HFFc6 (cell line): ENCODE results near the gene FEV. TPM values are rescaled to one million over a fixed set of nuclear protein-coding genes. Genes with fewer than 3 reads are reported as not detected.

Source experiments
- DNase-seq: peaks from one replicate; pipeline ENCODE4 v3.0.0-alpha.2; 2018
- H3K27ac Mint-ChIP-seq: 2 replicates; pipeline ENCODE4 v1.8.0; 2020; ENCODE audit warnings: mild to moderate bottlenecking, mixed read lengths
- H3K27me3 Mint-ChIP-seq: 2 replicates; pipeline ENCODE4 v1.8.0; 2021; ENCODE audit warnings: mild to moderate bottlenecking, moderate library complexity, mixed read lengths; ENCODE audit not compliant: insufficient read depth
- H3K36me3 Mint-ChIP-seq: 2 replicates; pipeline ENCODE4 v1.8.0; 2021; ENCODE audit warnings: low read depth, mixed read lengths
- H3K4me1 Mint-ChIP-seq: 2 replicates; pipeline ENCODE4 v1.8.0; 2020; ENCODE audit warnings: low read depth, mixed read lengths
- H3K4me3 Mint-ChIP-seq: 2 replicates; pipeline ENCODE4 v1.8.0; 2020; ENCODE audit warnings: mild to moderate bottlenecking, moderate library complexity, mixed read lengths
- H3K9me3 Mint-ChIP-seq: 2 replicates; pipeline ENCODE4 v1.8.0; 2020; ENCODE audit warnings: mild to moderate bottlenecking, mixed read lengths
- CTCF ChIP-seq: fragments of 200-600 bp; sonication (generic); IDR thresholded peaks from 2 replicates; pipeline ENCODE4 v1.5.0; 2021; ENCODE audit warnings: antibody characterized with exemption, mild to moderate bottlenecking
- total RNA-seq, 6 experiments: library from RNA; stranded (reverse); fragmentation: NEBNext Ultra II Directional; extraction: Animal tissue kit (Norgen Biotek cat#: 25700); gene quantifications; 2 replicates in 1 of 6; 3 replicates in 5 of 6; pipeline ENCODE4 v1.2.3, GENCODE V29; 2021

FEV gene
- total RNA-seq, 6 experiments from 2014 or later, result not detected

- DNase-seq, result no peak
- Mint-ChIP-seq H3K27me3 (peaks cover 61% of the 10 kb centered on the region), H3K9me3 (no peaks in the 10 kb centered on the region), H3K4me1 (no peaks in the 10 kb centered on the region), H3K4me3 (no peak overlapping the region), H3K27ac (no peak overlapping the region), H3K36me3 (no peaks in the 10 kb centered on the region)
- TF ChIP-seq CTCF, result peak; percentile 55; the same call in 1 of the 2 replicates
These were observed 17.6 kb upstream of the FEV start for GRCh38 chr2:219002395-219003266.

GRCh38 chr2:219001577-219002394, 16.8 kb upstream of the FEV start:
- H3K4me1 Mint-ChIP-seq, result no peaks in the 10 kb centered on the region
- no peak overlapping the region for H3K4me3 Mint-ChIP-seq
- no peaks in the 10 kb centered on the region for H3K9me3 Mint-ChIP-seq
- no peak for TF ChIP-seq CTCF
- H3K27ac Mint-ChIP-seq, result no peak overlapping the region
- no peak for DNase-seq
- peaks cover 60% of the 10 kb centered on the region for H3K27me3 Mint-ChIP-seq
- no peaks in the 10 kb centered on the region for H3K36me3 Mint-ChIP-seq

GRCh38 chr2:219001100-219001576, 16.2 kb upstream of the FEV start:
- Mint-ChIP-seq H3K27ac (no peak overlapping the region), H3K4me3 (no peak overlapping the region), H3K9me3 (no peaks in the 10 kb centered on the region), H3K27me3 (peaks cover 60% of the 10 kb centered on the region), H3K4me1 (peaks cover 2% of the 10 kb centered on the region; the same call in 1 of the 2 replicates), H3K36me3 (no peaks in the 10 kb centered on the region)
- no peak for TF ChIP-seq CTCF
- DNase-seq, result no peak

GRCh38 chr2:219000569-219000960, 15.6 kb upstream of the FEV start:
- Mint-ChIP-seq H3K9me3 (no peaks in the 10 kb centered on the region), H3K36me3 (no peaks in the 10 kb centered on the region), H3K4me3 (no peak overlapping the region), H3K4me1 (peaks cover 8% of the 10 kb centered on the region; the same call in 1 of the 2 replicates), H3K27ac (no peak overlapping the region), H3K27me3 (peaks cover 61% of the 10 kb centered on the region)
- DNase-seq, result no peak
- TF ChIP-seq CTCF, result no peak

GRCh38 chr2:218999881-219000568, 15.0 kb upstream of the FEV start:
- no peak for DNase-seq
- no peak for TF ChIP-seq CTCF
- Mint-ChIP-seq H3K4me1 (peaks cover 8% of the 10 kb centered on the region; the same call in 1 of the 2 replicates), H3K27me3 (peaks cover 57% of the 10 kb centered on the region), H3K27ac (no peak overlapping the region), H3K36me3 (no peaks in the 10 kb centered on the region), H3K9me3 (no peaks in the 10 kb centered on the region), H3K4me3 (no peak overlapping the region)
